Uterus (tissue), 4 donors: ENCODE measurements around the gene SETD1A. TPM values are rescaled to one million over a fixed set of nuclear protein-coding genes. Genes with fewer than 3 reads are reported as not detected.

ENCODE experiments used
- DNase-seq, 2 donors: peaks; one replicate each; pipeline ENCODE4 v3.0.0-alpha.2; 2019 to 2020
- H3K27ac ChIP-seq, 2 donors: fragments of 200-600 bp; sonication (generic); 1 replicate in 1 of 2; 2 replicates in 1 of 2; pipeline ENCODE4 v1.5.1; 2016 to 2018
- H3K27me3 ChIP-seq, 2 donors: fragments of 200-600 bp; sonication (generic); one replicate each; pipeline ENCODE4 v1.5.1; 2018 to 2019; ENCODE audit warnings: control low read depth in 1 of 2
- H3K36me3 ChIP-seq, 2 donors: fragments of 200-600 bp; sonication (generic); one replicate each; pipeline ENCODE4 v1.5.1; 2019; ENCODE audit warnings: control low read depth in 1 of 2
- H3K4me1 ChIP-seq, 2 donors: fragments of 200-600 bp; sonication (generic); one replicate each; pipeline ENCODE4 v1.5.1; 2018 to 2019; ENCODE audit warnings: control low read depth in 1 of 2
- H3K4me3 ChIP-seq, 2 donors: fragments of 200-600 bp; sonication (generic); 1 replicate in 1 of 2; 2 replicates in 1 of 2; pipeline ENCODE4 v1.5.1; 2018 to 2019; ENCODE audit warnings: mild to moderate bottlenecking in 1 of 2
- H3K9me3 ChIP-seq, 2 donors: fragments of 200-600 bp; sonication (generic); one replicate each; pipeline ENCODE4 v1.5.1; 2019; ENCODE audit warnings: control low read depth in 1 of 2
- POLR2A ChIP-seq, 2 donors: fragments of 450-650 bp; IDR thresholded peaks; one replicate each; pipeline ENCODE4 v1.6.1; 2016; ENCODE audit warnings: antibody characterized with exemption in 2 of 2, mild to moderate bottlenecking in 1 of 2, moderate library complexity in 1 of 2
- intact Hi-C: fragments of 100-400 bp; cut with DNase I; formaldehyde crosslinking; loops from one replicate; pipeline ENCODE4 v1.15.1; 2023; ENCODE audit warnings: low total_unique reads
- total RNA-seq, 4 donors: library from RNA; depleted of rRNA in 3 of 4; stranded (reverse); fragments of >200 nt in 3 of 4; gene quantifications; one replicate each; pipeline versions ENCODE4 v1.1.0 to v1.2.4, GENCODE V29; 2014 to 2023
- TF ChIP-seq, protein P1 (sequence below), 4 experiments: fragments of 200-600 bp in 2 of 4; fragments of 450-650 bp in 2 of 4; sonication (generic) in 2 of 4; IDR thresholded peaks; one replicate each; pipeline ENCODE4 v1.5.1; 2016 to 2019; ENCODE audit warnings: antibody characterized with exemption in 4 of 4, mild to moderate bottlenecking in 2 of 4, moderate library complexity in 1 of 4
- donor health status: DM: yes; HTN: yes; CAD: no.

SETD1A gene
- total RNA-seq, 4 donors from 2014 or later = 2.1 to 31.7 (median 3.5) TPM

GRCh38 chr16:30923554-30924075 lies 33.9 kb upstream of the SETD1A start, which contains the start of gene FBXL19:
FBXL19 (plus strand) TSS chr16:30923572; CDS start chr16:30925755, 2,183 bp downstream.
- intact Hi-C loops = no loop called here
- peak in 1 of 2 donors; percentile 67 for DNase-seq

DNA sequence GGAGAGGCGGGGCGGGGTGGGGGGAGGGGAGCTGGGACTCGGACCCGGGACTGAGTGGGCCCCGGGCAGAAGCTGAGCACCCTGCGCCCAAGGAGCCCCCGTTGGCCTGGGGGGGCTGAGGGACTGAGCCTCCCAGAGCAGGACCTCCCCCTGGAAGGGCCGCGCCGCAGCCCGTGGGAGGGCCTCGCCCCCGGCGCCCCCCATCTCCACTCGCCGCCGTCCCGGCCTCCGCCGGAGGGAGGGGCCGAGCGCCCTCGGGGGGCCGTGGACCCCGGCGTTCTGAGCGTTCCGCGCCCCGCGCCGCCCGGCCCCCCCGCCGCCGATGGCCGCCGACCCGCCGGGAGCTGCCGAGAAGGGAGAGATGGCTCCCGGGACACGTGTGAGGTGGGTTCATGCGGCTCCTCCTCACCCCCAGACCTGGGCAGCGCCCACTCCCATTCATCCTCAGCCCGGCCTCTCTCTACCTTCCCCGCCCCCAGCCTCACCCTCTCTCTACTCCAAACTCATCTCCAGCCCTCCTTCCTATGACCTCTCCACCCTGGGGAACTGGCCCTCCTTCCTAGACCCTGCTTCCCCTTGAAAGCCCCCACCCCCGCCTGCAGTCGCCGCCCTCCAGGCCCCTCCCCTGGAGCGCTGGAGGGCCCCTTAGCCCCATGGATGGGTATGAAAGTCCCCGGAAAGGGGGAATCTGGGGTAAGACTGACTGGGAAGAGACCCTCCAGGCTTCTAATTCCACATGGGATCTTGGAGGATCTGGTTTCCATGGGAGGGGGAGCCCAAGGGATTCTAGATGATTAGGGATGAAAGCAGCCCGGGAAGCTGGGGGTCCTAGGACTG lies 33.3 kb upstream of the SETD1A start:
- peak overlapping the region; percentile 66 to 90 for H3K4me3 ChIP-seq
- TF ChIP-seq, protein P1, sequence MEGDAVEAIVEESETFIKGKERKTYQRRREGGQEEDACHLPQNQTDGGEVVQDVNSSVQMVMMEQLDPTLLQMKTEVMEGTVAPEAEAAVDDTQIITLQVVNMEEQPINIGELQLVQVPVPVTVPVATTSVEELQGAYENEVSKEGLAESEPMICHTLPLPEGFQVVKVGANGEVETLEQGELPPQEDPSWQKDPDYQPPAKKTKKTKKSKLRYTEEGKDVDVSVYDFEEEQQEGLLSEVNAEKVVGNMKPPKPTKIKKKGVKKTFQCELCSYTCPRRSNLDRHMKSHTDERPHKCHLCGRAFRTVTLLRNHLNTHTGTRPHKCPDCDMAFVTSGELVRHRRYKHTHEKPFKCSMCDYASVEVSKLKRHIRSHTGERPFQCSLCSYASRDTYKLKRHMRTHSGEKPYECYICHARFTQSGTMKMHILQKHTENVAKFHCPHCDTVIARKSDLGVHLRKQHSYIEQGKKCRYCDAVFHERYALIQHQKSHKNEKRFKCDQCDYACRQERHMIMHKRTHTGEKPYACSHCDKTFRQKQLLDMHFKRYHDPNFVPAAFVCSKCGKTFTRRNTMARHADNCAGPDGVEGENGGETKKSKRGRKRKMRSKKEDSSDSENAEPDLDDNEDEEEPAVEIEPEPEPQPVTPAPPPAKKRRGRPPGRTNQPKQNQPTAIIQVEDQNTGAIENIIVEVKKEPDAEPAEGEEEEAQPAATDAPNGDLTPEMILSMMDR (IDR thresholded peaks at IDR 0.05) = no peak
- TF ChIP-seq POLR2A (IDR thresholded peaks at IDR 0.05) = no peak
- H3K27me3 ChIP-seq = no peaks in the 10 kb centered on the region
- peak overlapping the region; percentile 91 to 97 for H3K27ac ChIP-seq
- intact Hi-C loops = no loop called here
- peak; percentile 47 to 49 for DNase-seq
- no peaks in the 10 kb centered on the region for H3K36me3 ChIP-seq
- H3K9me3 ChIP-seq = no peaks in the 10 kb centered on the region
- H3K4me1 ChIP-seq = peaks cover 0 to 8% of the 10 kb centered on the region in 2 donors

More at GRCh38 chr16:30923554-30924075, 33.9 kb upstream of the SETD1A start, which contains the start of gene FBXL19:
- peak within 1 kb of the TSS; percentile 66 to 90 for H3K4me3 ChIP-seq
- TF ChIP-seq, protein P1 (IDR thresholded peaks at IDR 0.05) = no peak
- TF ChIP-seq POLR2A (IDR thresholded peaks at IDR 0.05) = no peak
- peaks cover 0 to 8% of the 10 kb centered on the region in 2 donors for H3K4me1 ChIP-seq
- no peaks in the 10 kb centered on the region for H3K36me3 ChIP-seq
- no peaks in the 10 kb centered on the region for H3K9me3 ChIP-seq
- peak within 1 kb of the TSS; percentile 94 to 97 for H3K27ac ChIP-seq
- H3K27me3 ChIP-seq = no peaks in the 10 kb centered on the region

- Histone ChIP-seq H3K4me1 (peaks cover 0 to 8% of the 10 kb centered on the region in 2 donors), H3K9me3 (no peaks in the 10 kb centered on the region), H3K27ac (peak overlapping the region; percentile 91 to 97), H3K36me3 (no peaks in the 10 kb centered on the region), H3K27me3 (no peaks in the 10 kb centered on the region), H3K4me3 (peak overlapping the region in 1 of 2 donors; percentile 66)
- TF ChIP-seq, protein P1 (IDR thresholded peaks at IDR 0.05) = no peak
- no peak for TF ChIP-seq POLR2A (IDR thresholded peaks at IDR 0.05)
- intact Hi-C loops = no loop called here
- DNase-seq = no peak
Measured at GRCh38 chr16:30924913-30925631, 32.5 kb upstream of the SETD1A start.

- intact Hi-C loops = no loop called here
- Histone ChIP-seq H3K36me3 (no peaks in the 10 kb centered on the region), H3K4me3 (no peak overlapping the region), H3K27ac (no peak overlapping the region), H3K27me3 (no peaks in the 10 kb centered on the region), H3K4me1 (peaks cover 0 to 8% of the 10 kb centered on the region in 2 donors), H3K9me3 (no peaks in the 10 kb centered on the region)
- DNase-seq = no peak
- no peak for TF ChIP-seq POLR2A (IDR thresholded peaks at IDR 0.05)
- TF ChIP-seq, protein P1 (IDR thresholded peaks at IDR 0.05) = no peak
Measured at GRCh38 chr16:30925632-30925987, 31.9 kb upstream of the SETD1A start.
